B cell (primary cell): ENCODE data around the gene HEG1. TPM values are rescaled to one million over a fixed set of nuclear protein-coding genes. Genes with fewer than 3 reads are reported as not detected.

Experiments
- ATAC-seq: fragments of 200-7000 bp; cut with Tn5 transposase; one replicate; pipeline ENCODE4 v1.10.0; 2021; ENCODE audit warnings: low read depth, mild to moderate bottlenecking, moderate number of reproducible peaks, moderate library complexity
- CTCF ChIA-PET: fragments of 350-600 bp; sonication (Branson Sonifier 250); formaldehyde crosslinking; loops from one replicate; lab custom pipeline; 2021; ENCODE audit warnings: antibody characterized with exemption, inconsistent platforms; lab: Charles Lee
- POLR2A ChIA-PET: fragments of 350-600 bp; sonication (Branson Sonifier 250); formaldehyde crosslinking; loops from one replicate; lab custom pipeline; 2021; ENCODE audit warnings: antibody characterized with exemption; lab: Charles Lee
- DNase-seq: peaks from one replicate; pipeline ENCODE4 v3.0.0; 2013
- H2AFZ ChIP-seq: 2 replicates; pipeline ENCODE4 v1.6.1; 2012; ENCODE audit warnings: mild to moderate bottlenecking, low read depth, low read length; ENCODE audit not compliant: insufficient read depth, poor library complexity, severe bottlenecking
- H3K27ac ChIP-seq, 2 donors: 1 replicate in 1 of 2; 2 replicates in 1 of 2; pipeline ENCODE4 v1.5.1; 2012 to 2013; ENCODE audit warnings: low read length in 2 of 2, mild to moderate bottlenecking in 2 of 2, moderate library complexity in 1 of 2
- H3K27me3 ChIP-seq, 4 experiments: fragments of 200-600 bp in 1 of 4; sonication (generic) in 1 of 4; replicated peaks in 1 of 4; 1 replicate in 2 of 4; 2 replicates in 2 of 4; pipeline versions ENCODE4 v1.6.1 to v1.7.0; 2013 to 2016; ENCODE audit warnings: low read length in 3 of 4, mild to moderate bottlenecking in 2 of 4, mixed read lengths in 1 of 4, moderate library complexity in 1 of 4; ENCODE audit not compliant: insufficient read depth in 4 of 4, control insufficient read depth in 3 of 4; ENCODE audit errors: control extremely low read depth in 1 of 4
- H3K36me3 ChIP-seq, 2 experiments: replicated peaks in 1 of 2; 1 replicate in 1 of 2; 2 replicates in 1 of 2; pipeline versions ENCODE4 v1.6.1 to v1.7.1; 2013; ENCODE audit warnings: low read length in 1 of 2; ENCODE audit not compliant: insufficient read depth in 2 of 2, control insufficient read depth in 1 of 2; ENCODE audit errors: control extremely low read depth in 1 of 2, extremely low read depth in 1 of 2
- H3K4me1 ChIP-seq, 2 donors: fragments of 200-600 bp in 1 of 2; sonication (generic) in 1 of 2; 1 replicate in 1 of 2; 2 replicates in 1 of 2; pipeline versions ENCODE4 v1.5.1 to v1.6.1; 2013 to 2017; ENCODE audit warnings: low read length in 2 of 2; ENCODE audit not compliant: control insufficient read depth in 2 of 2, insufficient read depth in 2 of 2
- H3K4me2 ChIP-seq: replicated peaks from 2 replicates; pipeline ENCODE3; 2012; ENCODE audit warnings: mild to moderate bottlenecking, low read depth, low read length; ENCODE audit not compliant: poor library complexity, severe bottlenecking
- H3K4me3 ChIP-seq, 5 experiments: fragments of 200-600 bp in 1 of 5; sonication (generic) in 1 of 5; 1 replicate in 3 of 5; 2 replicates in 2 of 5; pipeline versions ENCODE4 v1.5.1 to v1.7.0; 2011 to 2016; ENCODE audit warnings: low read length in 4 of 5, mild to moderate bottlenecking in 4 of 5, low read depth in 2 of 5, control low read depth in 1 of 5, moderate library complexity in 1 of 5; ENCODE audit not compliant: insufficient read depth in 1 of 5; ENCODE audit errors: control extremely low read depth in 1 of 5, extremely low read depth in 1 of 5
- H3K79me2 ChIP-seq: fragments of 200-600 bp; sonication (generic); one replicate; pipeline ENCODE4 v1.6.0; 2016; ENCODE audit warnings: low read length; ENCODE audit not compliant: control insufficient read depth, insufficient read depth
- H3K9ac ChIP-seq: fragments of 200-600 bp; sonication (generic); 2 replicates; pipeline ENCODE4 v1.6.1; 2017; ENCODE audit warnings: mild to moderate bottlenecking, low read length, moderate library complexity
- H3K9me3 ChIP-seq, 3 donors: one replicate each; pipeline versions ENCODE4 v1.6.1 to v1.7.1; 2013; ENCODE audit warnings: low read length in 2 of 3; ENCODE audit not compliant: control insufficient read depth in 2 of 3, insufficient read depth in 1 of 3; ENCODE audit errors: control extremely low read depth in 1 of 3
- H4K20me1 ChIP-seq: 2 replicates; pipeline ENCODE4 v1.6.0; 2012; ENCODE audit warnings: mild to moderate bottlenecking, low read length; ENCODE audit not compliant: insufficient read depth, control insufficient read depth, poor library complexity, severe bottlenecking
- H3K27ac Mint-ChIP-seq: one replicate; pipeline ENCODE4 v1.8.0; 2021; ENCODE audit warnings: mixed read lengths
- H3K27me3 Mint-ChIP-seq: one replicate; pipeline ENCODE4 v1.8.0; 2021; ENCODE audit warnings: mixed read lengths
- H3K4me1 Mint-ChIP-seq: one replicate; pipeline ENCODE4 v1.8.0; 2021; ENCODE audit warnings: mixed read lengths
- H3K4me3 Mint-ChIP-seq: one replicate; pipeline ENCODE4 v1.8.0; 2021; ENCODE audit warnings: mixed read lengths
- H3K9me3 Mint-ChIP-seq: one replicate; pipeline ENCODE4 v1.8.0; 2022; ENCODE audit warnings: mixed read lengths; ENCODE audit not compliant: insufficient read depth
- EZH2 ChIP-seq: IDR thresholded peaks from 2 replicates; pipeline ENCODE4 v1.6.1; 2012; ENCODE audit warnings: borderline replicate concordance, low read depth, mild to moderate bottlenecking, moderate library complexity, low read length; ENCODE audit not compliant: insufficient read depth, poor library complexity, severe bottlenecking
- WGBS: methylation state at CpG from one replicate; pipeline ENCODE4 v1.1.5; 2013; ENCODE audit warnings: missing lambda C conversion rate; ENCODE audit not compliant: insufficient coverage; 5-methylcytosine and 5-hydroxymethylcytosine counted together
- intact Hi-C: fragments of 100-400 bp; cut with micrococcal nuclease; formaldehyde crosslinking; loops from one replicate; pipeline ENCODE4 v1.10.0; 2022
- polyA plus RNA-seq: library from polyadenylated mRNA; depleted of rRNA; stranded (reverse); fragments of >200 nt; gene quantifications from 2 replicates; pipeline ENCODE4 v1.2.3, GENCODE V29; 2012
- total RNA-seq, 2 donors: library from RNA; stranded (reverse); fragments of 120-200 nt in 1 of 2; gene quantifications; 1 replicate in 1 of 2; 2 replicates in 1 of 2; pipeline versions ENCODE4 v1.2.3 to v1.2.4, GENCODE V29; 2013 to 2022
- TF ChIP-seq, protein P1 (sequence below): fragments of 200-600 bp; IDR thresholded peaks from one replicate; pipeline ENCODE4 v1.8.0; 2022; ENCODE audit warnings: antibody characterized with exemption, mild to moderate bottlenecking

HEG1 gene
- total and polyA plus RNA-seq, 2 donors (not counting 1 experiment from before 2014, with no cell fraction given), result 5.1 to 9.2 TPM

DNA sequence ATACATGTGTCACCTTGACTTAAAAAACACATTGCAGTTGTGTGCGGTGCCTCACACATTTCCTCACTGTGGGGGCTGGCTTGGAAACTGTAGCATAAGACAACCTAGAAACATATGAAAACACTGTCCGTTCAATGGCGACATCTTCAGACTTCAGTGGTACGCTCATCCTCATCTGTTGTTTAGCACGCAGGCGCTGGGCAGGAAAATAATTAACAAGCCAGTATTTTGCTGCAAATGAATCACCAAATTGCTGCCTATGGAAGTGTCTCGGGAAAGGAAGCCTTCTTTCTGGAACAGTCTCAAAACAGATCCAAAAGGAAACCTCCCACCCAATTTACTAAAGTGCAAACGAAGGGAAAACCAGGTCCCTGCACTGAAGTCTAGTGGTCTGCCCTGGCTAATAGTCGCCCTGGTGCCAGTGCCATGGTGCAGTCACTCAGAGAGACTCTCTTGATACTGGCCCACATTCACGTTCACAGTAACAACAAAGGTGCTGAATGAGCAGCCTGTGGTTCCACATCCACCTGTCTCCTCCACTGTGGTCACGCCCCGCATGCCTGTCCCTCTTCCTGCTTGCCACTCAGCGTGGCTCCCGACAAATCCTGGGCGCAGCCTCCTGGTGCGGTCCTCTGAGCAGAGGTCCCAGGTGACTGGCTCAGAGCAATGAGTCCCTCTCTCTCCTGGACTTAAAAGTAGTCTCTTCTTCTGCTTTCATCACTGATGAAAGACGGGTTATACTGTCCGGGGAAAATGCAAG, 85.7 kb downstream of the HEG1 start:
- Histone ChIP-seq H3K9me3 (no peaks in the 10 kb centered on the region), H3K4me2 (no peak overlapping the region), H3K27me3 (no peaks in the 10 kb centered on the region), H3K9ac (no peak overlapping the region), H2AFZ (no peak overlapping the region), H4K20me1 (no peaks in the 10 kb centered on the region), H3K4me1 (no peaks in the 10 kb centered on the region), H3K36me3 (peaks cover 0 to 14% of the 10 kb centered on the region in 2 experiments), H3K4me3 (no peak overlapping the region), H3K79me2 (no peaks in the 10 kb centered on the region), H3K27ac (no peak overlapping the region)
- TF ChIP-seq, protein P1, sequence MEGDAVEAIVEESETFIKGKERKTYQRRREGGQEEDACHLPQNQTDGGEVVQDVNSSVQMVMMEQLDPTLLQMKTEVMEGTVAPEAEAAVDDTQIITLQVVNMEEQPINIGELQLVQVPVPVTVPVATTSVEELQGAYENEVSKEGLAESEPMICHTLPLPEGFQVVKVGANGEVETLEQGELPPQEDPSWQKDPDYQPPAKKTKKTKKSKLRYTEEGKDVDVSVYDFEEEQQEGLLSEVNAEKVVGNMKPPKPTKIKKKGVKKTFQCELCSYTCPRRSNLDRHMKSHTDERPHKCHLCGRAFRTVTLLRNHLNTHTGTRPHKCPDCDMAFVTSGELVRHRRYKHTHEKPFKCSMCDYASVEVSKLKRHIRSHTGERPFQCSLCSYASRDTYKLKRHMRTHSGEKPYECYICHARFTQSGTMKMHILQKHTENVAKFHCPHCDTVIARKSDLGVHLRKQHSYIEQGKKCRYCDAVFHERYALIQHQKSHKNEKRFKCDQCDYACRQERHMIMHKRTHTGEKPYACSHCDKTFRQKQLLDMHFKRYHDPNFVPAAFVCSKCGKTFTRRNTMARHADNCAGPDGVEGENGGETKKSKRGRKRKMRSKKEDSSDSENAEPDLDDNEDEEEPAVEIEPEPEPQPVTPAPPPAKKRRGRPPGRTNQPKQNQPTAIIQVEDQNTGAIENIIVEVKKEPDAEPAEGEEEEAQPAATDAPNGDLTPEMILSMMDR, result no peak
- POLR2A ChIA-PET, result no interaction called here
- Mint-ChIP-seq H3K4me1 (no peaks in the 10 kb centered on the region), H3K4me3 (no peak overlapping the region), H3K9me3 (no peaks in the 10 kb centered on the region), H3K27ac (no peak overlapping the region), H3K27me3 (no peaks in the 10 kb centered on the region)
- CTCF ChIA-PET, result no interaction called here
- DNase-seq (no peak), ATAC-seq (no peak)
- intact Hi-C loops, result no loop called here
- WGBS, result 97% methylated on average over 18 of the region's 18 CpGs

DNA sequence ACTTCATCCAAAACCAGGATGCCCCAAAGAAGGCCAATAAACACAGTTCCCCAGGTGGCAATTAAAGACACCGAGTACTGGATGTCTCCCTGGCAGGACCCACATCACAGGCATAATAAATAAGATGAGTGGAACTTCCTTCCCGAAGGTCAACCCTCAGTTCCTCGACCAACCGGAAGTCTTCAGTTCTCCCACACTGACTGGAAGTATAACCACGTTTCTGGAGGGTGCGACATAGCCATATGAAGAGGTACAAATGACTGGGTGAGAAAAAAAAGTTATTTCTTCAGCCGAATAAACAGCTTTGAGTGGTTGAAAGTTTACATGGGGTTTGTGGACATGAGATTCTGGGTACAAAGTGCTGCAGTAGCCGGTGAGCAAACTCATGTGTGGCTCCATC, 86.6 kb downstream of the HEG1 start:
- H3K9ac ChIP-seq, result no peak overlapping the region
- H2AFZ ChIP-seq, result no peak overlapping the region
- no peaks in the 10 kb centered on the region for H3K27me3 Mint-ChIP-seq
- 91% methylated on average over 4 of the region's 8 CpGs for WGBS
- no peaks in the 10 kb centered on the region for H4K20me1 ChIP-seq
- no peak for DNase-seq
- POLR2A ChIA-PET, result no interaction called here
- no peak overlapping the region for H3K27ac Mint-ChIP-seq
- H3K4me1 ChIP-seq, result no peaks in the 10 kb centered on the region
- no peak overlapping the region for H3K27ac ChIP-seq
- no peak overlapping the region for H3K4me2 ChIP-seq
- peaks cover 0 to 14% of the 10 kb centered on the region in 2 experiments for H3K36me3 ChIP-seq
- no peak for ATAC-seq
- H3K27me3 ChIP-seq, result no peaks in the 10 kb centered on the region
- CTCF ChIA-PET, result no interaction called here
- H3K4me3 ChIP-seq, result no peak overlapping the region
- H3K79me2 ChIP-seq, result no peaks in the 10 kb centered on the region
- H3K9me3 Mint-ChIP-seq, result no peaks in the 10 kb centered on the region
- intact Hi-C loops, result no loop called here
- no peak for TF ChIP-seq EZH2
- TF ChIP-seq, protein P1, result no peak
- H3K4me3 Mint-ChIP-seq, result no peak overlapping the region
- H3K4me1 Mint-ChIP-seq, result no peaks in the 10 kb centered on the region
- H3K9me3 ChIP-seq, result no peaks in the 10 kb centered on the region
